DND-41 (cell line): ENCODE results near the gene PHOSPHO2.

Experiments used
- EZH2 ChIP-seq: IDR thresholded peaks from 3 replicates; pipeline ENCODE4 v1.6.1; 2012; ENCODE audit warnings: borderline replicate concordance, low read depth, mild to moderate bottlenecking, moderate library complexity, low read length, inconsistent platforms; ENCODE audit not compliant: severe bottlenecking
- TF ChIP-seq, protein P1 (sequence below): IDR thresholded peaks from 2 replicates; pipeline ENCODE4 v1.5.1; 2012; ENCODE audit warnings: borderline replicate concordance, low read length, moderate library complexity, mild to moderate bottlenecking; ENCODE audit not compliant: poor library complexity, severe bottlenecking; ENCODE audit errors: extremely low read depth

DNA sequence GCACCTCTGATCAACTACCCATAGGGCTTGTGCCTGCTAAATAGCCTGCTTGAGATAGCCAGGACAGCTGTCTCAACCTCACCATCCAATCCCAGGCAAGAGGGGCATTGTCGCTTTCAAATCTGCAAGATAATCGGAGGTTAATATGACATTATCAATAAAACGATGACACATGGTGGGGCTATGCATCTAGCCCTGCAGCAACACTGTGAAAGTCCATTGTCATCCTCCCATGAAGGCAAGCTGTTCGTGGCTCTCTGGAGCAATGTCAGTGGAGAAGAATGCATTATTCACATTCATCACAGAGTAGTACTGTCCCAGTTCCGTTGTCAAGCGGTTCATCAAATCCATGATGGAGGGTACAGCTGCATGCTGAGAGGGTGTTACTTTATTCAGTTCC is 20.4 kb downstream of the PHOSPHO2 start:
- TF ChIP-seq, protein P1, sequence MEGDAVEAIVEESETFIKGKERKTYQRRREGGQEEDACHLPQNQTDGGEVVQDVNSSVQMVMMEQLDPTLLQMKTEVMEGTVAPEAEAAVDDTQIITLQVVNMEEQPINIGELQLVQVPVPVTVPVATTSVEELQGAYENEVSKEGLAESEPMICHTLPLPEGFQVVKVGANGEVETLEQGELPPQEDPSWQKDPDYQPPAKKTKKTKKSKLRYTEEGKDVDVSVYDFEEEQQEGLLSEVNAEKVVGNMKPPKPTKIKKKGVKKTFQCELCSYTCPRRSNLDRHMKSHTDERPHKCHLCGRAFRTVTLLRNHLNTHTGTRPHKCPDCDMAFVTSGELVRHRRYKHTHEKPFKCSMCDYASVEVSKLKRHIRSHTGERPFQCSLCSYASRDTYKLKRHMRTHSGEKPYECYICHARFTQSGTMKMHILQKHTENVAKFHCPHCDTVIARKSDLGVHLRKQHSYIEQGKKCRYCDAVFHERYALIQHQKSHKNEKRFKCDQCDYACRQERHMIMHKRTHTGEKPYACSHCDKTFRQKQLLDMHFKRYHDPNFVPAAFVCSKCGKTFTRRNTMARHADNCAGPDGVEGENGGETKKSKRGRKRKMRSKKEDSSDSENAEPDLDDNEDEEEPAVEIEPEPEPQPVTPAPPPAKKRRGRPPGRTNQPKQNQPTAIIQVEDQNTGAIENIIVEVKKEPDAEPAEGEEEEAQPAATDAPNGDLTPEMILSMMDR = no peak
- TF ChIP-seq EZH2 = no peak
